HepG2 (cell line): ENCODE measurements around the gene FILIP1. TPM values are rescaled to one million over a fixed set of nuclear protein-coding genes. Genes with fewer than 3 reads are reported as not detected.

ENCODE experiments used
- ATAC-seq: fragments of 200-7000 bp; cut with Tn5 transposase; 3 replicates; pipeline ENCODE4 v1.9.1; 2020; ENCODE audit warnings: mild to moderate bottlenecking, moderate library complexity
- BruUV-seq: library from RNA; stranded (reverse); fragments of 400-500 nt; replicated peaks from 2 replicates; lab custom pipeline; 2021; lab: Mats Ljungman, UMichigan
- CTCF ChIA-PET: fragments of 300-600 bp; formaldehyde crosslinking; extraction: SDS; loops from one replicate; lab custom pipeline; 2021; ENCODE audit warnings: low total read pairs, inconsistent platforms, low intra/inter-chr PET ratio; lab: Yijun Ruan, JAX
- POLR2A ChIA-PET: fragments of 350-600 bp; sonication (Branson Sonifier 250); formaldehyde crosslinking; loops from one replicate; lab custom pipeline; 2020; ENCODE audit warnings: antibody characterized with exemption, inconsistent platforms; lab: Yijun Ruan, JAX
- DNase-seq: peaks from one replicate; pipeline ENCODE4 v3.0.0-alpha.2; 2015; ENCODE audit warnings: low spot score
- FAIRE-seq: peaks from 3 replicates; lab custom pipeline; 2011; peaks lifted over from hg19 to GRCh38; lab: Jason Lieb, UNC
- H2AFZ ChIP-seq: one replicate; pipeline ENCODE4 v1.6.1; 2011; ENCODE audit warnings: low read length, inconsistent platforms
- H3K27ac ChIP-seq: fragments of 300-600 bp; 3 replicates; pipeline ENCODE4 v1.8.0; 2011; ENCODE audit warnings: mixed run types, mild to moderate bottlenecking, mixed read lengths, low read length, inconsistent platforms; ENCODE audit not compliant: insufficient read depth; ENCODE audit errors: extremely low read length
- H3K27me3 ChIP-seq, 2 experiments: fragments of 200-600 bp in 1 of 2; 2 replicates in 1 of 2; 3 replicates in 1 of 2; pipeline versions ENCODE4 v1.6.0 to v1.8.0; 2011; ENCODE audit warnings: low read length in 2 of 2, mild to moderate bottlenecking in 2 of 2, moderate library complexity in 2 of 2, inconsistent platforms in 1 of 2; ENCODE audit not compliant: insufficient read depth in 2 of 2, control insufficient read depth in 1 of 2
- H3K36me3 ChIP-seq, 2 experiments: fragments of 200-600 bp in 1 of 2; replicated peaks in 1 of 2; 2 replicates in 1 of 2; 3 replicates in 1 of 2; pipeline versions ENCODE4 v1.5.1 to v1.8.0; 2011; ENCODE audit warnings: low read length in 2 of 2, inconsistent platforms in 1 of 2; ENCODE audit not compliant: insufficient read depth in 2 of 2, control insufficient read depth in 1 of 2
- H3K4me1 ChIP-seq: 2 replicates; pipeline ENCODE4 v1.5.1; 2012; ENCODE audit warnings: low read length, inconsistent platforms; ENCODE audit not compliant: insufficient read depth
- H3K4me2 ChIP-seq: 2 replicates; pipeline ENCODE4 v1.6.0; 2011; ENCODE audit warnings: low read depth, low read length, inconsistent platforms
- H3K4me3 ChIP-seq, 3 experiments: fragments of 200-600 bp in 1 of 3; sonication (generic), shearing (Covaris generic) in 1 of 3; replicated peaks in 1 of 3; 2 replicates each; pipeline ENCODE4 v1.5.1; 2011 to 2016; ENCODE audit warnings: low read length in 3 of 3, inconsistent platforms in 2 of 3, low read depth in 2 of 3, mild to moderate bottlenecking in 2 of 3, control low read depth in 1 of 3, mixed read lengths in 1 of 3; ENCODE audit not compliant: insufficient read depth in 1 of 3
- H3K79me2 ChIP-seq: one replicate; pipeline ENCODE4 v1.6.1; 2011; ENCODE audit warnings: low read length, inconsistent platforms; ENCODE audit not compliant: insufficient read depth
- H3K9ac ChIP-seq: 2 replicates; pipeline ENCODE4 v1.6.0; 2011; ENCODE audit warnings: mild to moderate bottlenecking, low read depth, low read length, inconsistent platforms; ENCODE audit not compliant: insufficient read depth
- H3K9me3 ChIP-seq: 2 replicates; pipeline ENCODE4 v1.5.1; 2012; ENCODE audit warnings: mild to moderate bottlenecking, low read length
- H4K20me1 ChIP-seq: 2 replicates; pipeline ENCODE4 v1.6.0; 2011; ENCODE audit warnings: inconsistent platforms, mild to moderate bottlenecking, low read length, moderate library complexity; ENCODE audit not compliant: insufficient read depth
- HNF1A ChIP-seq, 2 experiments: sonication (generic) in 1 of 2; formaldehyde crosslinking in 1 of 2; IDR thresholded peaks; 2 replicates each; pipeline versions ENCODE4 v1.4.0 to v1.6.1; 2016 to 2020; ENCODE audit warnings: borderline replicate concordance in 1 of 2, low read depth in 1 of 2, mild to moderate bottlenecking in 1 of 2, missing genetic modification reagents in 1 of 2
- JARID2 ChIP-seq: sonication (generic); formaldehyde crosslinking; IDR thresholded peaks from 2 replicates; pipeline ENCODE4 v1.8.1; 2023; ENCODE audit warnings: missing genetic modification reagents, inconsistent platforms; ENCODE audit not compliant: insufficient replicate concordance
- ZNF720 ChIP-seq: sonication (generic); formaldehyde crosslinking; IDR thresholded peaks from 2 replicates; pipeline ENCODE4 v1.4.0; 2020; ENCODE audit warnings: missing genetic modification reagents
- ZNF878 ChIP-seq: sonication (generic); formaldehyde crosslinking; IDR thresholded peaks from 2 replicates; pipeline ENCODE4 v1.8.1; 2023; ENCODE audit warnings: mild to moderate bottlenecking, missing genetic modification reagents, moderate library complexity
- WGBS: methylation state at CpG from one replicate; pipeline ENCODE4 v1.1.6; 2017; ENCODE audit warnings: low lambda C conversion rate; 5-methylcytosine and 5-hydroxymethylcytosine counted together
- in situ Hi-C: cut with HindIII; loops from 2 replicates; pipeline ENCODE4 v1.10.0; 2017; ENCODE audit warnings: low pct_unique_long_range_greater_than_20kb; ENCODE audit not compliant: extremely low pct_ligation_motif_present
- intact Hi-C: fragments of 100-400 bp; cut with micrococcal nuclease; formaldehyde crosslinking; loops from one replicate; pipeline ENCODE4 v1.10.0; 2022; ENCODE audit not compliant: unreplicated experiment
- polyA plus RNA-seq, 8 experiments: library from polyadenylated mRNA; depleted of rRNA in 3 of 8; stranded (reverse) in 7 of 8; unstranded in 1 of 8; fragments of >200 nt; fragmentation: Illumina TruSeq in 4 of 8; extraction: Trizol in 4 of 8; gene quantifications; 2 replicates each; pipeline versions ENCODE4 v1.2.1 to v1.2.3, GENCODE V29; 2011 to 2016; ENCODE audit warnings: low read depth in 4 of 8, missing spikeins in 1 of 8, mixed read lengths in 1 of 8; ENCODE audit not compliant: insufficient read depth in 1 of 8
- total RNA-seq, 5 experiments: library from RNA; depleted of rRNA; stranded (reverse); fragments of >200 nt; fragmentation: Illumina TruSeq; extraction: Trizol; gene quantifications; 2 replicates each; pipeline ENCODE4 v1.2.3, GENCODE V29; 2016; ENCODE audit warnings: low read depth in 1 of 5

FILIP1 gene
- total and polyA plus RNA-seq, 2 of the 13 experiments (the other 11 are each of a cell fraction or from before 2014, with no cell fraction given), result not detected

- no TSS peak for BruUV-seq
- Histone ChIP-seq H3K9me3 (no peaks in the 10 kb centered on the region), H3K4me2 (no peak overlapping the region), H3K4me1 (no peaks in the 10 kb centered on the region), H3K36me3 (no peaks in the 10 kb centered on the region), H2AFZ (no peak overlapping the region), H3K79me2 (no peaks in the 10 kb centered on the region), H3K27ac (no peak overlapping the region), H3K27me3 (no peaks in the 10 kb centered on the region), H4K20me1 (no peaks in the 10 kb centered on the region), H3K9ac (no peak overlapping the region), H3K4me3 (no peak overlapping the region)
- DNase-seq (no peak), FAIRE-seq (no peak), ATAC-seq (no peak)
- TF ChIP-seq ZNF720 (no peak), ZNF878 (CRISPR knock-in tag) (no peak), HNF1A (IDR thresholded peaks at IDR 0.05; ENCODE audit: low read depth) (no peak), HNF1A (CRISPR knock-in tag; IDR thresholded peaks at IDR 0.05; ENCODE audit: borderline replicate concordance) (no peak), JARID2 (CRISPR knock-in tag) (no peak)
- ChIA-PET CTCF (no interaction called here), POLR2A (no interaction called here)
- intact Hi-C loops, result no loop called here
- WGBS, result 22% methylated on average over 4 of the region's 4 CpGs
- in situ Hi-C loops, result no loop called here
Observed at GRCh38 chr6:75430631-75431325, 62.8 kb downstream of the FILIP1 start.
